KOPT-K1 (cell line): Measurements from ENCODE around the gene CDK5R1.
"Not testable (repeated sequence)": the region's sequence is repeated elsewhere in the genome, so short reads cannot be mapped to it uniquely, and the experiment has no call there.

Experiments
- H3K27ac ChIP-seq: fragments of 200-600 bp; sonication (generic); 2 replicates; pipeline ENCODE4 v1.5.1; 2016; ENCODE audit warnings: antibody characterized with exemption, mild to moderate bottlenecking, low read depth, low read length; ENCODE audit not compliant: poor library complexity, severe bottlenecking
- H3K36me3 ChIP-seq: fragments of 200-600 bp; sonication (generic); 2 replicates; pipeline ENCODE4 v1.5.1; 2017; ENCODE audit warnings: antibody characterized with exemption, mild to moderate bottlenecking, low read length, moderate library complexity; ENCODE audit not compliant: insufficient read depth
- H3K9me3 ChIP-seq: fragments of 200-600 bp; sonication (generic); 2 replicates; pipeline ENCODE4 v1.5.1; 2017; ENCODE audit warnings: antibody characterized with exemption, low read length, mild to moderate bottlenecking; ENCODE audit not compliant: insufficient read depth, poor library complexity, severe bottlenecking

The CDK5R1 gene

DNA sequence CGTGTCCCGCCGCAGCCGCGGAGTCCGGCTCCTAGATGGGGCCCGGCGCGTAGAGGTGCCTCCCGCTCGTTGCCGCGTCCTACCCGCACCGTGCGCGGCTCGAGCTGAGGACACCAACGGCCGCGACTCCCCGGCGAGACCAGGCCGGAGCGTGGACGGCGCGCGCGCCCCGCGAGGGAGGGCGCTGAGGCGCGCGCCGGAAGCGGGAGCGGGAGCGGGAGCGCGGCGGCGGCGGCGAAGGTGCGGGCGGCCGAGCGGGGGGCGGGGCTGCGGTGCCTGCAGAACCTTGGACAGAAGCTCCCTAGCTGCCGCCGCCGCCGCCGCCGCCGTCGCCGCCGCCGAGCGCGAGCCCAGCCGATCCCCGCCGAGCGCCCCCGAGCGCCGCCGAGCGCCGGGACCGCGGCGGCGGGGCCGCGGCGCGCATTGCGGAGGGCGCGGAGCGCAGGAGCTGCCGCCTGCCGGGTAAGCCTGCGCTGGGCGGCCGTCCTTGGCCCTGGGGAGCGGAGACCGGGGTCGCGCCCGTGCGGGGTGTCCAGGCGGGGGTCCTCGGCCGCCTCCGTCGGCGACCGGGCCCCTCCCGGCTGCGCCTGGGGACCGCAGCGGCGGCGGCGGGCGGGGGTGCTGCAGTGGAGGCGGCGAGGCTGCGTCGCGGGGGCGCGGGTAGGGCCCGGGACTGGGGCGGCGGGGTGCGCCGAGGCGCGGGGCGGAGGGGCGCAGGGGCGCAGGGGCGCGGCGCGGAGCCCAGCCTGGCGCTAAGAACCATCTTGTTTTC, at the start of gene CDK5R1:
CDK5R1 (plus strand) TSS at position 293 of the 772 bp plus-strand sequence. CDS start 628 bp downstream, outside the sequence.
- Histone ChIP-seq H3K36me3 (peaks cover 45% of the 10 kb centered on the region), H3K9me3 (no peaks in the 10 kb centered on the region), H3K27ac (peak within 1 kb of the TSS; percentile 49)

DNA sequence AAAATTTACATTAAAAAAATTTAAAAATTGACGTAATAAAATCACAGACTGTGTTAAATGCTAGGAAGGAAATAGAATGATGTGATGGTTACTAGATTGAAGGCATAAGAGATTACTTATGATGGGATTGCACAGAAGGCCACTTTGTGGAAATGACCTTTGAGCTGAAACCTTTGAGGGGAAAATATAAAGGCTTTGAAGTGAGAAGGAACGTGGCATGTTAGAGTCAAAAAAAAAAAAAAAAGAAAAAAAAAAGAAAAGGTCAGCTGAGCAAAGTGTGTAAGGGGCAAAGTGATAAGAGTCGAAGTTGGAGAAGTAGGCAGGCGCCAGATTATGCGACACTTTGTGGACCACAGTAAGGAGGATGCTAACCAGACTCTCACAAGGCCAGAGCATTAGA, 46.1 kb upstream of the CDK5R1 start:
- H3K27ac ChIP-seq: no peak overlapping the region
- H3K36me3 ChIP-seq: no peaks in the 10 kb centered on the region
- H3K9me3 ChIP-seq: peaks cover 13% of the 10 kb centered on the region

DNA sequence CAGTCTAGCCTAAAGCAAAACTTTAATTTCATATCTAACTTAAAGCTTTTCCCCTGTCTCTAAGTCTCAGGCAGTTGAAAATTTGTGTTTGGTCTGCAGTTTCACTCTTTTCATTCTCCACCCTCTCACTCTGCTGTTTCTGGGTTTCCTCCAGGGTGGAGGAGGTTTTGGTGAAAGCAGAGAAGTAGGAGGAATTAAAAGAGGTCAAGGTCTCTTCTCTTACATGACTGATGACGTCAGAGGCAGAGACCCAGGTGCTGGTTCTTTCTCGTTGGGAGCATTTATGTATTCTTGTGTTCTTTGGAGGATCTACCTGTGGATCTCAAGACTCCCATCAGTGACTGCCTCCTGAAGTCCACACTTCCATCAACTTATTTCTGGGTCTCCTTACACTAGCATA, 44.9 kb upstream of the CDK5R1 start:
- H3K27ac ChIP-seq: no peak overlapping the region
- H3K9me3 ChIP-seq: peaks cover 3% of the 10 kb centered on the region
- H3K36me3 ChIP-seq: peaks cover 6% of the 10 kb centered on the region

- Histone ChIP-seq H3K36me3 (peaks cover 26% of the 10 kb centered on the region), H3K27ac (no peak overlapping the region), H3K9me3 (no peaks in the 10 kb centered on the region)
Observed at GRCh38 chr17:32443827-32444300, 42.9 kb upstream of the CDK5R1 start.

GRCh38 chr17:32444301-32445073, 42.3 kb upstream of the CDK5R1 start, which contains the start of gene PSMD11:
Gene PSMD11 (plus strand): TSS chr17:32444510. CDS start chr17:32444524, 14 bp downstream.
- Histone ChIP-seq H3K27ac (peak within 1 kb of the TSS; percentile 83), H3K36me3 (peaks cover 32% of the 10 kb centered on the region), H3K9me3 (no peaks in the 10 kb centered on the region)

DNA sequence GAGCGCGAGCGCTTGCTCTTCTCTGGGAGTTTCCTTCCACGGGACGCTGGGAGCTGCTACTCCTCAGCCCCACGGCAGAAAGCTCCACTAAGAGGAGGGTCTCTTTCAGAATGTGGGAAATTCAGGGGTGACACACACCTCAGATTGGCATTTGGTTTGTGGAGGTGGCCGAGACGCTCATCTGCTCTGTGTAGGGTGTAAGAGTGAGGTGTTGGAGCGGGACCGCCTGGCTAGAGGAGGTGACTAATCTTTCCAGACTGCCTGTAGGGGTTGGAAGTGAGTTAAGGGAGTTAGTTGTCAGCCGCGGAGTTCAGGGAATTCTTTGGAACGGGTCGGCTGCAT, 41.7 kb upstream of the CDK5R1 start:
- Histone ChIP-seq H3K9me3 (no peaks in the 10 kb centered on the region), H3K36me3 (peaks cover 38% of the 10 kb centered on the region), H3K27ac (peak overlapping the region; percentile 83)

DNA sequence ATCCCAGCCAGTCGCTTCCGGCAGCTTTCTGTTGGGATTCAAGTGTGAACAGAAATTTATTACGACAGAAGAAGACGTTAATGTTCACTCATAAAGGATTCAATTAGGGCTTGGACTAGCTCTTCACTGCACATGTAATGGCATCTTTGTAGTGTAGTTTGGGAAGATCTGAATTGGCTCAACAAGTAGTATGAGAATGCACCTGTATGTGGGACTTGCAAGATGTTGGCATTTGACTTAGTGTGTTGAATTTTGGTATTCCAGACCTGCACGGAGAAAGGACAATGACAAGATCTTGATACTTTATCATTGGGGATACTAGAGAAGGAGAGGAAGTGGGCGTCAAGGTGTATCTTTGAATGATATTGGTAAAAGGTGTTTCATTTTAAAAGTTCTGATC, 41.3 kb upstream of the CDK5R1 start:
- peaks cover 43% of the 10 kb centered on the region for H3K36me3 ChIP-seq
- peak overlapping the region; percentile 83 for H3K27ac ChIP-seq
- no peaks in the 10 kb centered on the region for H3K9me3 ChIP-seq

GRCh38 chr17:32445971-32446370, 40.8 kb upstream of the CDK5R1 start:
- Histone ChIP-seq H3K9me3 (no peaks in the 10 kb centered on the region), H3K36me3 (peaks cover 47% of the 10 kb centered on the region), H3K27ac (no peak overlapping the region)

DNA sequence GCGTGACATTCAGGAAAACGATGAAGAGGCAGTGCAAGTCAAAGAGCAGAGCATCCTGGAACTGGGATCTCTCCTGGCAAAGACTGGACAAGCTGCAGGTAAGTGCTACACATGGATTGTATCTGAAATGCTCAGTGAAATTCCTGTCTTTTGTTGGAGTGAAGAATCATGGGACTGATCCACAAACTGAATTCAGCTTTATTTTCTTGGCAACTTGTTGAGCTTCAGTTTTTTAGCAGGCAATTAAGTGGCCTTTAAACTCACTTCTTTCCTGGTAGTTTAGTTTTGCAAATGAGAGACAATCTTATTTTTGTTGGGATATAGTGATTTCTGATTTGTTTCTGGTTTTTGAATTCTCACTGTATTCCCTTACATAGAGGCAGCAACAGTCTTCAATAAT, 39.8 kb upstream of the CDK5R1 start:
- no peak overlapping the region for H3K27ac ChIP-seq
- peaks cover 57% of the 10 kb centered on the region for H3K36me3 ChIP-seq

GRCh38 chr17:32449963-32450362, 36.8 kb upstream of the CDK5R1 start:
- Histone ChIP-seq H3K9me3 (no peaks in the 10 kb centered on the region), H3K36me3 (peaks cover 87% of the 10 kb centered on the region), H3K27ac (no peak overlapping the region)

More for the DNA sequence above, 39.8 kb upstream of the CDK5R1 start:
- no peaks in the 10 kb centered on the region for H3K9me3 ChIP-seq

- peaks cover 91% of the 10 kb centered on the region for H3K36me3 ChIP-seq
- H3K9me3 ChIP-seq: not testable (repeated sequence)
Observed at GRCh38 chr17:32450379-32450778, 36.4 kb upstream of the CDK5R1 start.

DNA sequence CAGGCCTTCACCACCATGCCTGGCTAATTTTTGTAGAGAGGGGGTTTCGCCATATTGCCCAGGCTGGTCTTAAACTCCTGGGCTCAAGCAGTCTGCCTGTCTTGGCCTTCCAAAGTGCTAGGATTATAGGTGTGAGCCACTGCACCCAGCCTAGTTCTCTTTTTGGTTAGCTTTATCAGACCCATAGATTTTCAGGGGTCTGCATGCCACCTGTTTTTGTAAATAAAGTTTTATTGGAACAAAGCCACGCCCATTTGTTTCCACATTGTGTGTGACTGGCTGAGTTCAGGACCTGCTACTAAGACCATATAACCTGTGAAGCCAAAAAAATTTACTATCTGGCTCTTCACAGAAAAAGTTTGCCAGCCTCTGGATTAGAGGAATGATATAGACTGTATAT, 34.9 kb upstream of the CDK5R1 start:
- H3K27ac ChIP-seq: no peak overlapping the region
- peaks cover 98% of the 10 kb centered on the region for H3K36me3 ChIP-seq
- no peaks in the 10 kb centered on the region for H3K9me3 ChIP-seq

More at GRCh38 chr17:32450379-32450778, 36.4 kb upstream of the CDK5R1 start:
- not testable (repeated sequence) for H3K27ac ChIP-seq

DNA sequence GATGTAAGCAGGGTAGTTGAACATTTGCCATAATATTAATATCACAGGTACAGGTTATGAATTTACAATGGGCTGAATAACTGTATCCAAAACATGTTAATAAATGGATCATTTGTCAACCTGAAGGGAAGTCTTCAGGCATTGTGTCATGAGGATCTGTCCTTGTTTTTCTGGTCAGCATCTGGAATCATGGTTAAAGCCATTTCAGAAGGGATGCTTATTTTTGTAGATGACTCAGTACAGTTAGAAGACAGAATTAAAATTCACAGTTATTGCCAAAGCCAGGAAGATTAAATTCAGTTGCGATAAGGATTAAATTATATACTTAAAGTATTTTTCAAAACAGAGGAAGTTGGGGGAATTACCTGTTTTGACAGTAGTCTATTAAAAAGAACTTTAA, 34.5 kb upstream of the CDK5R1 start:
- Histone ChIP-seq H3K36me3 (peaks cover 98% of the 10 kb centered on the region), H3K9me3 (no peaks in the 10 kb centered on the region), H3K27ac (no peak overlapping the region)

GRCh38 chr17:32453370-32453769, 33.4 kb upstream of the CDK5R1 start:
- H3K36me3 ChIP-seq: peaks cover 98% of the 10 kb centered on the region
- no peaks in the 10 kb centered on the region for H3K9me3 ChIP-seq
- H3K27ac ChIP-seq: no peak overlapping the region

- Histone ChIP-seq H3K9me3 (no peaks in the 10 kb centered on the region), H3K36me3 (peaks cover 93% of the 10 kb centered on the region), H3K27ac (peak overlapping the region; percentile 46)
Observed at GRCh38 chr17:32458371-32458770, 28.4 kb upstream of the CDK5R1 start.
